C4-2B (cell line): ENCODE data around the gene CHST11.

Experiments used
- ZFX ChIP-seq: fragments of 450-650 bp; IDR thresholded peaks from 2 replicates; pipeline ENCODE4 v1.6.1; 2017
- TF ChIP-seq, protein P1 (sequence below): fragments of 450-650 bp; conservative IDR thresholded peaks from 2 replicates; pipeline ENCODE4 v1.5.1; 2017; ENCODE audit warnings: mild to moderate bottlenecking

DNA sequence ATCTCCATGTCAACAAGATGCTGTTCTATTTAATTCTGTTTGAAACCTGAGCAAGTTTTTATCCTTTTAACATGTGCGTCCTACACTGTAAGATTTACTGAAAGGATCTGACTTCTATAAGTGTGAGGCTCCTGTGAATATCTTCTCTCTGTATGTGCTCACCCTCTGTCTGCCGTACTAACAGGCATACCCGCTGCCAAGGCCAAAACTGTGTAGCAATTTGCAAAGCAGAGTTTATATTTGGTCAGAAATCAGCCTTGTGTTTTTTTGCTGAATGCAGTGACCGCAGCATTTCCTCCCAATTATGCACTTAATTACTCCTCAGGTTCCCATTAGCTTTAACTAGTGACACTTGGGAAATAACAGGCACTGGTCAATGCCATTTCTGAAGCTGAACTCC is 12.3 kb downstream of the CHST11 start:
- TF ChIP-seq, protein P1, sequence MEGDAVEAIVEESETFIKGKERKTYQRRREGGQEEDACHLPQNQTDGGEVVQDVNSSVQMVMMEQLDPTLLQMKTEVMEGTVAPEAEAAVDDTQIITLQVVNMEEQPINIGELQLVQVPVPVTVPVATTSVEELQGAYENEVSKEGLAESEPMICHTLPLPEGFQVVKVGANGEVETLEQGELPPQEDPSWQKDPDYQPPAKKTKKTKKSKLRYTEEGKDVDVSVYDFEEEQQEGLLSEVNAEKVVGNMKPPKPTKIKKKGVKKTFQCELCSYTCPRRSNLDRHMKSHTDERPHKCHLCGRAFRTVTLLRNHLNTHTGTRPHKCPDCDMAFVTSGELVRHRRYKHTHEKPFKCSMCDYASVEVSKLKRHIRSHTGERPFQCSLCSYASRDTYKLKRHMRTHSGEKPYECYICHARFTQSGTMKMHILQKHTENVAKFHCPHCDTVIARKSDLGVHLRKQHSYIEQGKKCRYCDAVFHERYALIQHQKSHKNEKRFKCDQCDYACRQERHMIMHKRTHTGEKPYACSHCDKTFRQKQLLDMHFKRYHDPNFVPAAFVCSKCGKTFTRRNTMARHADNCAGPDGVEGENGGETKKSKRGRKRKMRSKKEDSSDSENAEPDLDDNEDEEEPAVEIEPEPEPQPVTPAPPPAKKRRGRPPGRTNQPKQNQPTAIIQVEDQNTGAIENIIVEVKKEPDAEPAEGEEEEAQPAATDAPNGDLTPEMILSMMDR: no peak
- TF ChIP-seq ZFX: no peak
